CD4-positive, alpha-beta T cell treated with Interferon alpha-2 for 1 hour (primary cell): ENCODE data around the gene RREB1.
A peak's percentile ranks its signal among the peaks of the same experiment; 100 is the strongest.

Experiments used
- DNase-seq, 2 donors: peaks; one replicate each; pipeline ENCODE4 v3.0.0-alpha.2; 2020 to 2022

RREB1 gene

GRCh38 chr6:7107578-7108195 is at the start of gene RREB1:
RREB1 (plus strand) TSS chr6:7107961; CDS start chr6:7181912, 73,951 bp downstream.
- peak; percentile 53 to 68 for DNase-seq

- DNase-seq, result no peak
These were observed 49.4 kb upstream of the RREB1 start for GRCh38 chr6:7058250-7058923.

GRCh38 chr6:7060769-7061516 is 46.8 kb upstream of the RREB1 start:
- DNase-seq, result no peak

- no peak for DNase-seq
These were observed 45.2 kb upstream of the RREB1 start for GRCh38 chr6:7062451-7063162.

GRCh38 chr6:7067305-7067704 is 40.5 kb upstream of the RREB1 start:
- no peak for DNase-seq

- DNase-seq, result no peak
These were observed 36.4 kb upstream of the RREB1 start for GRCh38 chr6:7071405-7071804.

GRCh38 chr6:7073082-7073820 is 34.5 kb upstream of the RREB1 start:
- DNase-seq, result no peak

- DNase-seq, result peak; percentile 65
These were observed 33.8 kb upstream of the RREB1 start for GRCh38 chr6:7073821-7074525.

- DNase-seq, result no peak
These were observed 32.9 kb upstream of the RREB1 start for GRCh38 chr6:7074870-7075269.

- DNase-seq, result no peak
These were observed 32.3 kb upstream of the RREB1 start for GRCh38 chr6:7075341-7076000.

GRCh38 chr6:7077856-7078255 is 29.9 kb upstream of the RREB1 start:
- no peak for DNase-seq

- DNase-seq, result no peak
These were observed 28.9 kb upstream of the RREB1 start for GRCh38 chr6:7078856-7079255.

GRCh38 chr6:7080311-7080710 is 27.4 kb upstream of the RREB1 start:
- DNase-seq, result no peak

GRCh38 chr6:7085911-7086310 is 21.9 kb upstream of the RREB1 start:
- peak in 1 of 2 donors; percentile 14 for DNase-seq

GRCh38 chr6:7086488-7086887 is 21.3 kb upstream of the RREB1 start:
- peak; percentile 30 to 65 for DNase-seq

- peak in 1 of 2 donors; percentile 17 for DNase-seq
These were observed 20.7 kb upstream of the RREB1 start for GRCh38 chr6:7087066-7087465.

- DNase-seq, result peak in 1 of 2 donors; percentile 30
These were observed 20.2 kb upstream of the RREB1 start for GRCh38 chr6:7087491-7087979.

GRCh38 chr6:7088076-7088742 is 19.6 kb upstream of the RREB1 start:
- no peak for DNase-seq

- DNase-seq, result no peak
These were observed 8.8 kb upstream of the RREB1 start for GRCh38 chr6:7098993-7099392.

GRCh38 chr6:7100072-7100752 is 7.5 kb upstream of the RREB1 start:
- no peak for DNase-seq
